HepG2 (cell line): ENCODE results near the gene TTBK1. TPM values are rescaled to one million over a fixed set of nuclear protein-coding genes. Genes with fewer than 3 reads are reported as not detected.

Experiments used
- ATF7-NPFF ChIP-seq: sonication (generic); formaldehyde crosslinking; IDR thresholded peaks from 2 replicates; pipeline ENCODE4 v1.8.1; 2023; ENCODE audit warnings: mild to moderate bottlenecking, low read depth, missing genetic modification reagents, moderate library complexity
- BCL3 ChIP-seq: sonication (generic); formaldehyde crosslinking; IDR thresholded peaks from 2 replicates; pipeline ENCODE4 v1.5.1; 2020; ENCODE audit warnings: mild to moderate bottlenecking, missing genetic modification reagents, moderate library complexity
- BHLHE40 ChIP-seq: IDR thresholded peaks from 2 replicates; pipeline ENCODE4 v1.6.1; 2011; ENCODE audit warnings: low read length, improper control_type of control experiment
- DMAP1 ChIP-seq: IDR thresholded peaks from 2 replicates; pipeline ENCODE4 v1.6.1; 2016
- GATAD1 ChIP-seq: IDR thresholded peaks from 2 replicates; pipeline ENCODE4 v1.6.1; 2016; ENCODE audit warnings: missing genetic modification reagents, missing compliant biosample characterization
- MXD4 ChIP-seq: IDR thresholded peaks from 2 replicates; pipeline ENCODE4 v1.6.1; 2016; ENCODE audit warnings: mild to moderate bottlenecking, missing biosample characterization, missing genetic modification reagents
- NFE2L1 ChIP-seq: sonication (generic); formaldehyde crosslinking; IDR thresholded peaks from 2 replicates; pipeline ENCODE4 v1.4.0; 2020; ENCODE audit warnings: missing genetic modification reagents, mild to moderate bottlenecking, borderline replicate concordance
- NFRKB ChIP-seq: fragments of 450-650 bp; IDR thresholded peaks from 2 replicates; pipeline ENCODE4 v1.6.1; 2017
- PRDM15 ChIP-seq: sonication (generic); formaldehyde crosslinking; IDR thresholded peaks from 2 replicates; pipeline ENCODE4 v1.4.0; 2020; ENCODE audit warnings: missing genetic modification reagents
- PTBP1 ChIP-seq: fragments of 200-400 bp; formaldehyde crosslinking; IDR thresholded peaks from 2 replicates; pipeline ENCODE4 v1.6.1; 2018; ENCODE audit warnings: low read length, low read depth; ENCODE audit not compliant: poor library complexity, severe bottlenecking
- RCOR2 ChIP-seq: IDR thresholded peaks from 2 replicates; pipeline ENCODE4 v1.6.1; 2016; ENCODE audit warnings: missing biosample characterization, missing genetic modification reagents
- RELA ChIP-seq: sonication (generic); formaldehyde crosslinking; IDR thresholded peaks from 2 replicates; pipeline ENCODE4 v1.4.0; 2020; ENCODE audit warnings: missing genetic modification reagents
- TSC22D2 ChIP-seq: sonication (generic); formaldehyde crosslinking; IDR thresholded peaks from 2 replicates; pipeline ENCODE4 v1.5.1; 2020; ENCODE audit warnings: missing genetic modification reagents, mild to moderate bottlenecking, borderline replicate concordance
- ZNF180 ChIP-seq: sonication (generic); formaldehyde crosslinking; IDR thresholded peaks from 2 replicates; pipeline ENCODE4 v1.4.0; 2020; ENCODE audit warnings: low read depth, missing genetic modification reagents, borderline replicate concordance
- ZNF234 ChIP-seq: sonication (generic); formaldehyde crosslinking; conservative IDR thresholded peaks from 2 replicates; pipeline ENCODE4 v1.5.1; 2020; ENCODE audit warnings: mild to moderate bottlenecking, missing genetic modification reagents
- ZNF274 ChIP-seq: sonication (generic); formaldehyde crosslinking; IDR thresholded peaks from 2 replicates; pipeline ENCODE4 v1.5.1; 2020; ENCODE audit warnings: mild to moderate bottlenecking, missing genetic modification reagents
- ZNF280B ChIP-seq: sonication (generic); formaldehyde crosslinking; IDR thresholded peaks from 2 replicates; pipeline ENCODE4 v1.5.0; 2020; ENCODE audit warnings: missing genetic modification reagents, mild to moderate bottlenecking, borderline replicate concordance
- ZNF569 ChIP-seq: sonication (generic); formaldehyde crosslinking; IDR thresholded peaks from 2 replicates; pipeline ENCODE4 v1.5.0; 2020; ENCODE audit warnings: mild to moderate bottlenecking, missing genetic modification reagents, moderate library complexity, borderline replicate concordance
- ZNF746 ChIP-seq: sonication (generic); formaldehyde crosslinking; IDR thresholded peaks from 2 replicates; pipeline ENCODE4 v1.8.0; 2022; ENCODE audit warnings: mild to moderate bottlenecking, missing genetic modification reagents
- ZNF75D ChIP-seq: sonication (generic); formaldehyde crosslinking; IDR thresholded peaks from 2 replicates; pipeline ENCODE4 v1.8.1; 2023; ENCODE audit warnings: missing genetic modification reagents, mild to moderate bottlenecking, borderline replicate concordance
- ZNF782 ChIP-seq: sonication (generic); formaldehyde crosslinking; IDR thresholded peaks from 2 replicates; pipeline ENCODE4 v1.4.0; 2020; ENCODE audit warnings: missing genetic modification reagents, mild to moderate bottlenecking, borderline replicate concordance
- polyA plus RNA-seq, 8 experiments: library from polyadenylated mRNA; depleted of rRNA in 3 of 8; stranded (reverse) in 7 of 8; unstranded in 1 of 8; fragments of >200 nt; fragmentation: Illumina TruSeq in 4 of 8; extraction: Trizol in 4 of 8; gene quantifications; 2 replicates each; pipeline versions ENCODE4 v1.2.1 to v1.2.3, GENCODE V29; 2011 to 2016; ENCODE audit warnings: low read depth in 4 of 8, missing spikeins in 1 of 8, mixed read lengths in 1 of 8; ENCODE audit not compliant: insufficient read depth in 1 of 8
- total RNA-seq, 5 experiments: library from RNA; depleted of rRNA; stranded (reverse); fragments of >200 nt; fragmentation: Illumina TruSeq; extraction: Trizol; gene quantifications; 2 replicates each; pipeline ENCODE4 v1.2.3, GENCODE V29; 2016; ENCODE audit warnings: low read depth in 1 of 5

Gene TTBK1
- total and polyA plus RNA-seq, 2 of the 13 experiments (the other 11 are each of a cell fraction or from before 2014, with no cell fraction given), result 0.24 to 0.33 TPM

- TF ChIP-seq PRDM15 (peak; percentile 85), GATAD1 (peak; percentile 63; the same call in 1 of the 2 replicates), BCL3 (CRISPR knock-in tag) (0 out of 2 replicates have a peak, but pooled peaks have one; percentile 65), BHLHE40 (no peak; the same call in 1 of the 2 replicates), ZNF75D (no peak), ATF7-NPFF (peak; percentile 54; the same call in 1 of the 2 replicates), DMAP1 (CRISPR knock-in tag) (no peak; the same call in 1 of the 2 replicates), NFE2L1 (CRISPR knock-in tag) (no peak), ZNF274 (CRISPR knock-in tag) (0 out of 2 replicates have a peak, but pooled peaks have one; percentile 49), RELA (CRISPR knock-in tag) (no peak; the same call in 1 of the 2 replicates), ZNF569 (no peak), RCOR2 (CRISPR knock-in tag) (no peak), ZNF746 (no peak), NFRKB (no peak), ZNF782 (CRISPR knock-in tag) (no peak), ZNF280B (CRISPR knock-in tag) (0 out of 2 replicates have a peak, but pooled peaks have one; percentile 22), ZNF234 (no peak), ZNF180 (CRISPR knock-in tag) (no peak; the same call in 1 of the 2 replicates), TSC22D2 (peak; percentile 55; the same call in 1 of the 2 replicates), MXD4 (CRISPR knock-in tag) (no peak), PTBP1 (no peak)
Observed at GRCh38 chr6:43247114-43247999, 4.1 kb downstream of the TTBK1 start (continued).
